CD8-positive, alpha-beta memory T cell (primary cell): ENCODE results near the gene TOMM20L. TPM values are rescaled to one million over a fixed set of nuclear protein-coding genes. Genes with fewer than 3 reads are reported as not detected.

Experiments used
- CTCF ChIA-PET: fragments of 350-600 bp; sonication (Branson Sonifier 250); formaldehyde crosslinking; loops from one replicate; lab custom pipeline; 2021; ENCODE audit warnings: antibody characterized with exemption; lab: Charles Lee
- POLR2A ChIA-PET: fragments of 350-600 bp; sonication (Branson Sonifier 250); formaldehyde crosslinking; loops from one replicate; lab custom pipeline; 2021; ENCODE audit warnings: antibody characterized with exemption; lab: Charles Lee
- DNase-seq, 5 donors: peaks; one replicate each; pipeline versions ENCODE4 v3.0.0 to v3.0.0-alpha.2; 2020 to 2022; ENCODE audit warnings: mixed read lengths in 1 of 5
- H3K27ac ChIP-seq: one replicate; pipeline ENCODE4 v1.7.0; 2013; ENCODE audit warnings: low read depth, mild to moderate bottlenecking, low read length, moderate library complexity
- H3K27me3 ChIP-seq: 2 replicates; pipeline ENCODE4 v1.7.0; 2013; ENCODE audit warnings: low read length, mild to moderate bottlenecking; ENCODE audit not compliant: insufficient read depth, poor library complexity, severe bottlenecking
- H3K36me3 ChIP-seq: 2 replicates; pipeline ENCODE4 v1.7.0; 2013; ENCODE audit warnings: mild to moderate bottlenecking, low read length, moderate library complexity; ENCODE audit not compliant: insufficient read depth
- H3K4me1 ChIP-seq: 2 replicates; pipeline ENCODE4 v1.7.0; 2013; ENCODE audit warnings: mild to moderate bottlenecking, low read length, moderate library complexity; ENCODE audit not compliant: insufficient read depth
- H3K4me3 ChIP-seq: 2 replicates; pipeline ENCODE4 v1.7.0; 2013; ENCODE audit warnings: mild to moderate bottlenecking, low read length
- H3K9me3 ChIP-seq: 2 replicates; pipeline ENCODE4 v1.7.0; 2013; ENCODE audit warnings: mild to moderate bottlenecking, low read length
- H3K27ac Mint-ChIP-seq, 8 donors: one replicate each; pipeline ENCODE4 v1.8.0; 2020 to 2021; ENCODE audit warnings: mixed read lengths in 8 of 8, mild to moderate bottlenecking in 6 of 8, inconsistent platforms in 3 of 8, moderate library complexity in 3 of 8
- H3K27me3 Mint-ChIP-seq, 2 donors: one replicate each; pipeline ENCODE4 v1.8.0; 2020 to 2021; ENCODE audit warnings: mixed read lengths in 2 of 2, mild to moderate bottlenecking in 1 of 2, moderate library complexity in 1 of 2
- H3K36me3 Mint-ChIP-seq, 3 donors: one replicate each; pipeline ENCODE4 v1.8.0; 2020 to 2021; ENCODE audit warnings: mixed read lengths in 3 of 3, inconsistent platforms in 1 of 3, mild to moderate bottlenecking in 1 of 3
- H3K4me1 Mint-ChIP-seq, 3 donors: one replicate each; pipeline ENCODE4 v1.8.0; 2020 to 2021; ENCODE audit warnings: mixed read lengths in 3 of 3, inconsistent platforms in 1 of 3, mild to moderate bottlenecking in 1 of 3
- H3K4me3 Mint-ChIP-seq, 7 donors: one replicate each; pipeline ENCODE4 v1.8.0; 2020 to 2021; ENCODE audit warnings: mixed read lengths in 7 of 7, mild to moderate bottlenecking in 6 of 7, moderate library complexity in 4 of 7, inconsistent platforms in 2 of 7
- H3K9me3 Mint-ChIP-seq, 5 donors: one replicate each; pipeline ENCODE4 v1.8.0; 2020 to 2022; ENCODE audit warnings: mixed read lengths in 5 of 5, mild to moderate bottlenecking in 3 of 5, moderate library complexity in 2 of 5, inconsistent platforms in 1 of 5
- polyA plus RNA-seq: library from polyadenylated mRNA; unstranded; fragments of 300-500 nt; fragmentation: Illumina TruSeq; gene quantifications from one replicate; pipeline ENCODE4 v1.2.3, GENCODE V29; 2021
- total RNA-seq, 2 experiments: library from RNA; stranded (reverse); gene quantifications; one replicate each; pipeline ENCODE4 v1.2.3, GENCODE V29; 2021

The TOMM20L gene
- total and polyA plus RNA-seq, 3 experiments from 2014 or later: 0.37 TPM; not detected in 2

- H3K4me3 ChIP-seq: no peak overlapping the region
- Mint-ChIP-seq H3K9me3 (no peaks in the 10 kb centered on the region), H3K4me3 (no peak overlapping the region), H3K4me1 (no peaks in the 10 kb centered on the region), H3K36me3 (peaks cover 12 to 78% (median 30%) of the 10 kb centered on the region in 3 donors), H3K27ac (peak overlapping the region in 4 of 8 donors; percentile 4 to 67 (median 49)), H3K27me3 (no peaks in the 10 kb centered on the region)
- H3K9me3 ChIP-seq: no peaks in the 10 kb centered on the region
- no peak overlapping the region for H3K27ac ChIP-seq
- no peaks in the 10 kb centered on the region for H3K4me1 ChIP-seq
- no peaks in the 10 kb centered on the region for H3K27me3 ChIP-seq
- POLR2A ChIA-PET: interaction anchor here (0.5 kb wide), 1 partner anchor 1884 kb away, joined by 3 read pairs; no protein-coding TSS in a partner anchor
- DNase-seq: no peak
- CTCF ChIA-PET: no interaction called here
- peaks cover 46% of the 10 kb centered on the region for H3K36me3 ChIP-seq
These were observed 28.4 kb upstream of the TOMM20L start for GRCh38 chr14:58367296-58367695.

GRCh38 chr14:58368956-58369355, 26.8 kb upstream of the TOMM20L start:
- no peaks in the 10 kb centered on the region for H3K27me3 ChIP-seq
- no peaks in the 10 kb centered on the region for H3K9me3 ChIP-seq
- Mint-ChIP-seq H3K4me1 (no peaks in the 10 kb centered on the region), H3K27me3 (no peaks in the 10 kb centered on the region), H3K36me3 (peaks cover 12 to 82% (median 31%) of the 10 kb centered on the region in 3 donors), H3K27ac (no peak overlapping the region), H3K4me3 (no peak overlapping the region), H3K9me3 (no peaks in the 10 kb centered on the region)
- no peaks in the 10 kb centered on the region for H3K4me1 ChIP-seq
- POLR2A ChIA-PET: no interaction called here
- CTCF ChIA-PET: no interaction called here
- no peak overlapping the region for H3K27ac ChIP-seq
- peaks cover 50% of the 10 kb centered on the region for H3K36me3 ChIP-seq
- H3K4me3 ChIP-seq: no peak overlapping the region
- DNase-seq: no peak

GRCh38 chr14:58376791-58377190, 18.9 kb upstream of the TOMM20L start:
- no peak for DNase-seq
- ChIA-PET CTCF (interaction anchor here (1.0 kb wide), 1 partner anchor 19 kb away, joined by 3 read pairs; no protein-coding TSS in a partner anchor), POLR2A (interaction anchor here (0.6 kb wide), 1 partner anchor 142 kb away, joined by 11 read pairs; no protein-coding TSS in a partner anchor)
- H3K9me3 ChIP-seq: no peaks in the 10 kb centered on the region
- H3K9me3 Mint-ChIP-seq: no peaks in the 10 kb centered on the region
- no peak overlapping the region for H3K4me3 ChIP-seq
- no peak overlapping the region for H3K27ac Mint-ChIP-seq
- no peaks in the 10 kb centered on the region for H3K4me1 ChIP-seq
- H3K36me3 ChIP-seq: peaks cover 10% of the 10 kb centered on the region
- H3K36me3 Mint-ChIP-seq: peaks cover 11 to 70% (median 16%) of the 10 kb centered on the region in 3 donors
- no peak overlapping the region for H3K4me3 Mint-ChIP-seq
- no peak overlapping the region for H3K27ac ChIP-seq
- H3K27me3 Mint-ChIP-seq: no peaks in the 10 kb centered on the region
- no peaks in the 10 kb centered on the region for H3K27me3 ChIP-seq
- H3K4me1 Mint-ChIP-seq: peaks cover 0 to 9% (median 7%) of the 10 kb centered on the region in 3 donors

DNA sequence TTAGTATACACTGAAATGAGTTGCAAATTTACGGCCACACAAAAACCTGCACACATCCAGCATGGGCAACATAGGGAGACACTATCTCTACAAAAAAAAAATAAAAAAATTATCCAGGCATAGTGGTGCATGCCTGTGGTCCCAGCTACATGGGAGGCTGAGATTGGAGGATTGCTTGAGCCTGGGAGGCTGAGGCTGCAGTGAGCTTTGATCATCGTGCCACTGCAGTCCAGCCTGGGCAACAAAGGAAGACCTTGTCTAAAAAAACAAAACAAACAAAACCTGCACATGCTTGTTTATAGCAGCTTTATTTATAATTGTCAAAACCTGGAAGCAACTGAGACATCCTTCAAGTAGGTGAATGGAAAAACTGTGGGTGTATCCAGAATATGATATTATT, 4.9 kb upstream of the TOMM20L start:
- Mint-ChIP-seq H3K27me3 (peaks cover 0 to 2% of the 10 kb centered on the region in 2 donors), H3K4me1 (peaks cover 4 to 6% (median 6%) of the 10 kb centered on the region in 3 donors), H3K36me3 (peaks cover 0 to 3% (median 2%) of the 10 kb centered on the region in 3 donors), H3K9me3 (no peaks in the 10 kb centered on the region), H3K4me3 (peak overlapping the region in 1 of 7 donors; percentile 37), H3K27ac (peak overlapping the region in 1 of 8 donors; percentile 51)
- peaks cover 6% of the 10 kb centered on the region for H3K4me1 ChIP-seq
- no peaks in the 10 kb centered on the region for H3K36me3 ChIP-seq
- no peaks in the 10 kb centered on the region for H3K9me3 ChIP-seq
- no peak for DNase-seq
- no peak overlapping the region for H3K27ac ChIP-seq
- CTCF ChIA-PET: no interaction called here
- POLR2A ChIA-PET: interaction anchor here (0.8 kb wide), 1 partner anchor 10 kb away, joined by 4 read pairs; no protein-coding TSS in a partner anchor
- H3K27me3 ChIP-seq: no peaks in the 10 kb centered on the region
- H3K4me3 ChIP-seq: no peak overlapping the region

GRCh38 chr14:58395562-58395811, 243 bp upstream of the TOMM20L start:
- no peaks in the 10 kb centered on the region for H3K9me3 Mint-ChIP-seq

DNA sequence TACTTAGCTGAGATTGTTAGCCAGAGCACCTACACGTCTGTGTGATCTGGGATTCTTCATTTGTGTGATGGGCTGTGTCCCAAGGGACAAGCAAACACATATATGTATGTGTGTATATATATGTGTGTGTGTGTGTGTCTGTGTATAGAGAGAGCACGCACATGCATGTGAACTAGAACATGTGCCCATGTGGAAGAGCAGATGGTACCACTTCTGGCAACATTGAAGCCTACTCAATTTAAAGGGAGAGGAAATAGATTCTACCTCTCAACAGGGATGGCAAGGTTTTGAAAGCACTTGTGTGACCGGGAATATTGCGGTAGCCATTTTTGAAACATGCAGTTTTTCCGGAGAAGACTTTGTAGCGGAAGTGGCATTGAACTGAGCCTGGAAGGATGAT, 1.4 kb downstream of the TOMM20L start:
- H3K36me3 ChIP-seq: no peaks in the 10 kb centered on the region
- no peaks in the 10 kb centered on the region for H3K9me3 Mint-ChIP-seq
- DNase-seq: no peak
- H3K27me3 Mint-ChIP-seq: peaks cover 0 to 2% of the 10 kb centered on the region in 2 donors
- CTCF ChIA-PET: interaction anchor here (1.0 kb wide), 1 partner anchor 10 kb away, joined by 4 read pairs; no protein-coding TSS in a partner anchor
- H3K36me3 Mint-ChIP-seq: peaks cover 0 to 2% (median 0%) of the 10 kb centered on the region in 3 donors
- H3K4me1 Mint-ChIP-seq: peaks cover 11 to 16% (median 12%) of the 10 kb centered on the region in 3 donors
- H3K27ac ChIP-seq: no peak overlapping the region
- H3K9me3 ChIP-seq: no peaks in the 10 kb centered on the region
- peak overlapping the region in 6 of 7 donors; percentile 41 to 91 (median 62) for H3K4me3 Mint-ChIP-seq
- POLR2A ChIA-PET: interaction anchor here (2.7 kb wide), 1 partner anchor 29 kb away, joined by 23 read pairs; the partner anchor contains the start of genes KIAA0586 and TIMM9
- H3K27ac Mint-ChIP-seq: peak overlapping the region in 4 of 8 donors; percentile 3 to 93 (median 19)
- H3K4me3 ChIP-seq: no peak overlapping the region
- peaks cover 6% of the 10 kb centered on the region for H3K4me1 ChIP-seq
- no peaks in the 10 kb centered on the region for H3K27me3 ChIP-seq

More at GRCh38 chr14:58395562-58395811, 243 bp upstream of the TOMM20L start:
- H3K9me3 ChIP-seq: no peaks in the 10 kb centered on the region
- ChIA-PET POLR2A (interaction anchor here (0.6 to 2.7 kb wide), 3 partner anchors 31 to 118 kb away, joined by 6 to 23 read pairs (median 7); partner anchors contain the start of genes ARID4A, KIAA0586 and TIMM9), CTCF (interaction anchor here (0.7 to 2.8 kb wide), 22 partner anchors 9 to 287 kb away, joined by 3 to 17 read pairs (median 4); partner anchors contain the start of genes ACTR10, KIAA0586 and TIMM9)
- no peaks in the 10 kb centered on the region for H3K36me3 ChIP-seq
- peak overlapping the region; percentile 59 for H3K4me3 ChIP-seq
- H3K4me1 ChIP-seq: peaks cover 6% of the 10 kb centered on the region
- no peak for DNase-seq
- peaks cover 11 to 16% (median 12%) of the 10 kb centered on the region in 3 donors for H3K4me1 Mint-ChIP-seq
- peaks cover 0 to 2% (median 0%) of the 10 kb centered on the region in 3 donors for H3K36me3 Mint-ChIP-seq
- H3K27ac Mint-ChIP-seq: peak overlapping the region; percentile 73 to 98 (median 90)
- H3K27me3 ChIP-seq: no peaks in the 10 kb centered on the region
- peaks cover 0 to 2% of the 10 kb centered on the region in 2 donors for H3K27me3 Mint-ChIP-seq
- H3K4me3 Mint-ChIP-seq: peak overlapping the region; percentile 81 to 90 (median 85)
- no peak overlapping the region for H3K27ac ChIP-seq

GRCh38 chr14:58398495-58398894, 2.8 kb downstream of the TOMM20L start:
- Histone ChIP-seq H3K27me3 (no peaks in the 10 kb centered on the region), H3K4me1 (peaks cover 6% of the 10 kb centered on the region), H3K36me3 (no peaks in the 10 kb centered on the region), H3K9me3 (no peaks in the 10 kb centered on the region), H3K4me3 (no peak overlapping the region), H3K27ac (no peak overlapping the region)
- Mint-ChIP-seq H3K4me1 (peaks cover 11 to 16% (median 12%) of the 10 kb centered on the region in 3 donors), H3K4me3 (peak overlapping the region in 1 of 7 donors; percentile 23), H3K27ac (peak overlapping the region in 1 of 8 donors; percentile 14), H3K27me3 (peaks cover 0 to 2% of the 10 kb centered on the region in 2 donors), H3K36me3 (peaks cover 0 to 2% (median 0%) of the 10 kb centered on the region in 3 donors), H3K9me3 (no peaks in the 10 kb centered on the region)
- POLR2A ChIA-PET: no interaction called here
- CTCF ChIA-PET: interaction anchor here (1.5 kb wide), 1 partner anchor 46 kb away, joined by 3 read pairs; no protein-coding TSS in a partner anchor
- no peak for DNase-seq

DNA sequence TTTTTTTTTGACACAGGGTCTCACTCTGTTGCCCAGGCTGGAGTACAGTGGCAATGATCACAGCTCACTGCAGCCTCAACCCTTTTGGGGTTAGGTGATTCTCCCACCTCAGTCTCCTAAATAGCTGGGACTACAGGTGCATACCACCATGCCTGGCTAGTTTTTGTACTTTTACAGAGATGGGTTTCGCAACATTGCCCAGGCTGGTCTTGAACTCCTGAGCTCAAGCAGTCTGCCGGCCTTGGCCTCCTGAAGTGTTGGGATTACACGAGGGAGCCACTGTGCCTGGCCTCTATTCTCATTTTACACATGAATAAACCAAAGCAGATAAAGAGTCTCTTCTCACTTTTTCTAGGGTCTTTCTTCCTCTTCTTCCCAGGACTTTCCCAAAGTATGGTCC, 3.2 kb downstream of the TOMM20L start:
- Mint-ChIP-seq H3K27ac (no peak overlapping the region), H3K4me3 (no peak overlapping the region), H3K9me3 (no peaks in the 10 kb centered on the region), H3K36me3 (peaks cover 0 to 2% (median 0%) of the 10 kb centered on the region in 3 donors), H3K4me1 (peaks cover 11 to 16% (median 12%) of the 10 kb centered on the region in 3 donors), H3K27me3 (peaks cover 0 to 2% of the 10 kb centered on the region in 2 donors)
- H3K27me3 ChIP-seq: no peaks in the 10 kb centered on the region
- DNase-seq: no peak
- no peaks in the 10 kb centered on the region for H3K9me3 ChIP-seq
- POLR2A ChIA-PET: no interaction called here
- no peaks in the 10 kb centered on the region for H3K36me3 ChIP-seq
- H3K4me1 ChIP-seq: peaks cover 6% of the 10 kb centered on the region
- H3K27ac ChIP-seq: no peak overlapping the region
- CTCF ChIA-PET: interaction anchor here (1.5 kb wide), 1 partner anchor 46 kb away, joined by 3 read pairs; no protein-coding TSS in a partner anchor
- no peak overlapping the region for H3K4me3 ChIP-seq
